ENCODE measurements around the gene ARID1B.

DNA sequence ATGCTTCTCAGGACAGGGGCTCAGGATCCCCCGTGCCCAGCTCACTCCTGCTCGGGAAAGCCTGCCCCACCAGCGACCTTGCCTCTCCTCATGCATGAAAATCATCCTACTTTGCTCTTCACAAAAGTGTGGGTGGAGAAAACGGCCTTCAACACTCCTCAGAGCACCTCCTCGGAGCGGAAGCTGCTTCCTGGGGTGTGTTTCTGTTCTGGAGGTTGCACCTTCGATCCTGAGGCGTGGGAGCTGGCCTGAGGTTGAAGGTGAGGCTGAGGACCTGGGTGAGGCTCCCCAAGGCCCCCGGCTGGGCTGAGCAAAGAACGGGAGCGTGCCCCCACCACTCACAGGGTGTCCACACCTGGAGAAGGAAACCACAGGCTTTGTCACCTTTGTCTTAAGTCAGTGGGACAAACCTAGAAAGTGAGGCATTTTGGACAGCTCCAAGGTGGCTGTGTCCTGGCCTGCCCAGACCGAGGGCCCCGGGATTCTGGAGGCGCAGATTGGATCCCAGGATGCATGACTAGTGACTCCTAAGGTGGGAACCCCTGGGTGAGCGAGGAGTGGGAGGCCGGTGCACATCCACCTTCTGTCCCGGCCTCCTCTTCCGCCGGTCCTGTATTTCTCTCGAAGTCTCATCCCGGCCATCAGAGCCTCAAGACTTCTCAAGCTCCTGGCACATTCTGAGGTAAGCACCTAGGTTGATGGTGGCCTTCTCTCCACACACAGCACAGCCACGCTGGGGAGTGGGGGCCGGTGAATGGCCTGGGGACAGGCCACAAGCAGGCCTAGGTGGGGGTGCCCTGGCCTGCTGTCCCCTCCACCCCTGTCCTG is 441.4 kb downstream of the ARID1B start:
- TF ChIP-seq, protein P1, sequence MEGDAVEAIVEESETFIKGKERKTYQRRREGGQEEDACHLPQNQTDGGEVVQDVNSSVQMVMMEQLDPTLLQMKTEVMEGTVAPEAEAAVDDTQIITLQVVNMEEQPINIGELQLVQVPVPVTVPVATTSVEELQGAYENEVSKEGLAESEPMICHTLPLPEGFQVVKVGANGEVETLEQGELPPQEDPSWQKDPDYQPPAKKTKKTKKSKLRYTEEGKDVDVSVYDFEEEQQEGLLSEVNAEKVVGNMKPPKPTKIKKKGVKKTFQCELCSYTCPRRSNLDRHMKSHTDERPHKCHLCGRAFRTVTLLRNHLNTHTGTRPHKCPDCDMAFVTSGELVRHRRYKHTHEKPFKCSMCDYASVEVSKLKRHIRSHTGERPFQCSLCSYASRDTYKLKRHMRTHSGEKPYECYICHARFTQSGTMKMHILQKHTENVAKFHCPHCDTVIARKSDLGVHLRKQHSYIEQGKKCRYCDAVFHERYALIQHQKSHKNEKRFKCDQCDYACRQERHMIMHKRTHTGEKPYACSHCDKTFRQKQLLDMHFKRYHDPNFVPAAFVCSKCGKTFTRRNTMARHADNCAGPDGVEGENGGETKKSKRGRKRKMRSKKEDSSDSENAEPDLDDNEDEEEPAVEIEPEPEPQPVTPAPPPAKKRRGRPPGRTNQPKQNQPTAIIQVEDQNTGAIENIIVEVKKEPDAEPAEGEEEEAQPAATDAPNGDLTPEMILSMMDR (IDR thresholded peaks at IDR 0.05; ENCODE audit: borderline replicate concordance, extremely low read depth, low read length, poor library complexity, severe bottlenecking), result no peak
- TF ChIP-seq EZH2 (IDR thresholded peaks at IDR 0.05; ENCODE audit: borderline replicate concordance, low read depth, low read length, severe bottlenecking), result no peak

Measured in DND-41 (cell line).